HFFc6 (cell line): ENCODE data around the gene STARD6. TPM values are rescaled to one million over a fixed set of nuclear protein-coding genes. Genes with fewer than 3 reads are reported as not detected.
"Not testable (repeated sequence)": the region's sequence is repeated elsewhere in the genome, so short reads cannot be mapped to it uniquely, and the experiment has no call there.

Source experiments
- DNase-seq: peaks from one replicate; pipeline ENCODE4 v3.0.0-alpha.2; 2018
- H3K27ac Mint-ChIP-seq: 2 replicates; pipeline ENCODE4 v1.8.0; 2020; ENCODE audit warnings: mild to moderate bottlenecking, mixed read lengths
- H3K27me3 Mint-ChIP-seq: 2 replicates; pipeline ENCODE4 v1.8.0; 2021; ENCODE audit warnings: mild to moderate bottlenecking, moderate library complexity, mixed read lengths; ENCODE audit not compliant: insufficient read depth
- H3K36me3 Mint-ChIP-seq: 2 replicates; pipeline ENCODE4 v1.8.0; 2021; ENCODE audit warnings: low read depth, mixed read lengths
- H3K4me1 Mint-ChIP-seq: 2 replicates; pipeline ENCODE4 v1.8.0; 2020; ENCODE audit warnings: low read depth, mixed read lengths
- H3K4me3 Mint-ChIP-seq: 2 replicates; pipeline ENCODE4 v1.8.0; 2020; ENCODE audit warnings: mild to moderate bottlenecking, moderate library complexity, mixed read lengths
- H3K9me3 Mint-ChIP-seq: 2 replicates; pipeline ENCODE4 v1.8.0; 2020; ENCODE audit warnings: mild to moderate bottlenecking, mixed read lengths
- CTCF ChIP-seq: fragments of 200-600 bp; sonication (generic); IDR thresholded peaks from 2 replicates; pipeline ENCODE4 v1.5.0; 2021; ENCODE audit warnings: antibody characterized with exemption, mild to moderate bottlenecking
- total RNA-seq, 6 experiments: library from RNA; stranded (reverse); fragmentation: NEBNext Ultra II Directional; extraction: Animal tissue kit (Norgen Biotek cat#: 25700); gene quantifications; 2 replicates in 1 of 6; 3 replicates in 5 of 6; pipeline ENCODE4 v1.2.3, GENCODE V29; 2021

The STARD6 gene
- total RNA-seq, 6 experiments from 2014 or later: 0.24 to 0.41 (median 0.33) TPM; not detected in 2

DNA sequence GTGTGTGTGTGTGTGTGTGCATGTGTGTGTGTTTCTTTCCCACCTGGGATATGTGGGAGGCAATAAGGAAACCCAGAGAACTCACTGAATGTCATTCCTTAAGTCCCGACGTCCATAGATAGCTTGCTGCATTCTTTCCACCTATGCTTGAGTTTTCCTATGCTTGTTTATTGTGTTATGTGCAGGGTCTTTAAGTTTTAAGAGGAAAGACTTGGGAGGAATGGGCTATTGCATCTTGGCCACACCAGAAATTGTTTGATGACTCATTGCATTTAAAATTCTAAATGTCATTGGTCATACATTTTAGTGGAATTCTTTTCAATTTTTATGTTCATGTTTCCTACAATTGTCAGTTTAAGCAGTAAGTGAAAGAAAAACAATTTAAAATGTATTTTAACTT lies 33.7 kb downstream of the STARD6 start:
- Mint-ChIP-seq H3K27ac (no peak overlapping the region), H3K4me1 (no peaks in the 10 kb centered on the region; the same call in 1 of the 2 replicates), H3K9me3 (no peaks in the 10 kb centered on the region), H3K4me3 (no peak overlapping the region), H3K36me3 (no peaks in the 10 kb centered on the region), H3K27me3 (no peaks in the 10 kb centered on the region; the same call in 1 of the 2 replicates)
- TF ChIP-seq CTCF: no peak
- no peak for DNase-seq

DNA sequence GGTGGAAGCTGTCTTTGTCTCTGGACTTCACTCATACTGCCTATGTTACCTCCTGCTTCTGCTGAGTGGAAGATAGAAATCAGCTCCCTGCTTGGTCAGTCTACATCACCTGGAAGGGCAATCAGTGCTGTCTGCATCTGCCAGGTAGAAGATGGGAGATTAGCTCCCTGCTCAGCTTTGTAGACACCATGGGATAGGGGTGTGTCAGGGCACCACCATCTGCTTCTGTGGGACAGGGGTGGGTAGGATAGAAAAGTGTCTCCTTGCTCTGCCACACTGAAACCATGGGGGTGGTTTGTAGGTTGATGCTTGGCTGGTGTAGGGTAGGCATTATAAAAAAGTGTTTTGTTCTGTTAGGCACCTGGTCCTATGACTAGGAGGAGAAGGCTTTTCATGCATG lies 34.1 kb downstream of the STARD6 start:
- no peak for TF ChIP-seq CTCF
- Mint-ChIP-seq H3K9me3 (no peaks in the 10 kb centered on the region), H3K4me3 (no peak overlapping the region), H3K27me3 (no peaks in the 10 kb centered on the region; the same call in 1 of the 2 replicates), H3K27ac (no peak overlapping the region), H3K36me3 (no peaks in the 10 kb centered on the region), H3K4me1 (no peaks in the 10 kb centered on the region; the same call in 1 of the 2 replicates)
- DNase-seq: no peak

- Mint-ChIP-seq H3K9me3 (no peaks in the 10 kb centered on the region), H3K36me3 (no peaks in the 10 kb centered on the region), H3K27me3 (no peaks in the 10 kb centered on the region; the same call in none of the 2 replicates), H3K27ac (no peak overlapping the region), H3K4me1 (no peaks in the 10 kb centered on the region), H3K4me3 (no peak overlapping the region)
- no peak for DNase-seq
- no peak for TF ChIP-seq CTCF
Observed at GRCh38 chr18:54316071-54316820, 41.4 kb downstream of the STARD6 start.

DNA sequence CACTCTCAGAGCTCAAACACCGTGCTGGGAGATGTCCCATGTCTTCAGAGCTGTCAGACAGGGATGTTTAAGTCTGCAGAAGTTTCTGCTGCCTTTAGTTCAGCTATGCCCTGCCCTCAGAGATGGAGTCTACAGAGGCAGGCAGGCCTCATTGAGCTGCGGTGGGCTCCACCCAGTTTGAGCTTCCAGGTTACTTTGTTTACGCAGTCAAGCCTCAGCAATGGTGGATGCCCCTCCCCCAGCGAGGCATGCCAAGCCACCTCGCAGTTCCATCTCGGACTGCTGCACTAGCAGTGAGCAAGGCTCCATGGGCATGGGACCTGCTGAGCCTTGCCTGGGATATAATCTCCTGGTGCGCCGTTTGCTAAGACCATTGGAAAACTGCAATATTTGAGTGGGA lies 48.1 kb downstream of the STARD6 start:
- H3K36me3 Mint-ChIP-seq, H3K27ac Mint-ChIP-seq, H3K4me3 Mint-ChIP-seq, H3K27me3 Mint-ChIP-seq, H3K9me3 Mint-ChIP-seq, DNase-seq, H3K4me1 Mint-ChIP-seq: not testable (repeated sequence)

DNA sequence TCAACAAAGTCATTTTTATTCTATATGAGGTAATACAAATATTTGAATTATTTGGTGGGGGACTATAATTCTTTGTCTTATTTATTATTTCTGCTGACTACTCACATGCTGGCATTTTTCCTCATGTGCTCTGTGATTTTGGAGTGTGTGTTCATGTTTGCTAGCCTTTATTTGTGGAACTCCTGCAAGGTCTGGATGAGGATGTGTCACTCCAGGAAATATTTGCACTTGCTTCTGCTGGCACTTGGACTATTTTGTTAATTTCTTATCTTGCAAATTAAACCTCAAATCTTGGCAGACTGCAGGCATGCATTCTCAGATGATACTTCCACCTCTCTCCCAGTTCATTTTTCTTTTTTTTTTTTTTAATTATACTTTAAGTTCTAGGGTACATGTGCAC lies 54.2 kb downstream of the STARD6 start:
- TF ChIP-seq CTCF: no peak
- Mint-ChIP-seq H3K4me1 (no peaks in the 10 kb centered on the region), H3K4me3 (no peak overlapping the region), H3K36me3 (no peaks in the 10 kb centered on the region), H3K9me3 (peaks cover 13% of the 10 kb centered on the region; the same call in 1 of the 2 replicates), H3K27me3 (peaks cover 6% of the 10 kb centered on the region; the same call in 1 of the 2 replicates), H3K27ac (no peak overlapping the region)
- no peak for DNase-seq

DNA sequence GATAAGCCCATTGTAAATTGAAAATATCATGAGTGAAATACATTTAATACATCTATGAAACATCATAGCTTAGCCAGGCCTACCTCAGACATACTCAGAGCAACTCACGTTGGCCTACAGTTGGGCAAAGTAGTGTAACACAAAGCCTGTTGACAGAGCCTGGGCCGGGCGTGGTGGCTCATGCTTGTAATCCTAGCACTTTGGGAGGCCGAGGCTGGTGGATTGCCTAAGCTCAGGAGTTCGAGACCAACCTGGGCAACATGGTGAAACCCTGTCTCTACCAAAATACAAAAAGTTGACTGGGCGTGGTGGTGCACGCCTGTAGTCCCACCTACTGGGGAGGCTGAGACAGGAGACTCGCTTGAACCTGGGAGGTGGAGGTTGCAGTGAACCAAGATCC lies 58.7 kb downstream of the STARD6 start:
- peaks cover 13% of the 10 kb centered on the region; the same call in 1 of the 2 replicates for H3K9me3 Mint-ChIP-seq
- H3K4me1 Mint-ChIP-seq, H3K36me3 Mint-ChIP-seq: not testable (repeated sequence)

More for the DNA sequence above, 58.7 kb downstream of the STARD6 start:
- DNase-seq, H3K27ac Mint-ChIP-seq, H3K27me3 Mint-ChIP-seq, H3K4me3 Mint-ChIP-seq: not testable (repeated sequence)
